ENCODE results near the gene BBS4.

DNA sequence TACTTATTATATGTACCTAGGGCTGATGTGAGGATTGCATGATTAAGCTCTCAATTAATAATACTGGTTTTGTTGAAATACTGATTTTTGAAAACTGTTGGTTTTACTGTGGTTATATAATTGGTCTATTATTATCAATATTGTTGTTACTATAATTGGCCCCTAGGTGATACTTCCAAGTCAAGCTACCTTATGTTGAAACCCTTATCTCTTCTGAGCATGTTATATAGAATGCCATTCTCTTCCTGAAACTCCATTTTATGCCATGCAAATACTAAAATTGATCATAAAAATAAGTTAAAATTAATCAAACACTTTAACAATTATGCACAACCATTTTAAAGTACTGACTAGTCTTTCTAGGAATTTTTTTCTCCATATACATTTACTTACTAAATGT is 46.1 kb downstream of the BBS4 start:
- TF ChIP-seq YY1 (IDR thresholded peaks at IDR 0.05; ENCODE audit: insufficient read depth, insufficient read length) (no peak), SUZ12 (IDR thresholded peaks at IDR 0.05; ENCODE audit: extremely low read depth, insufficient read depth, insufficient read length) (no peak), ZNF274 (IDR thresholded peaks at IDR 0.05; ENCODE audit: low read depth, low read length) (no peak)

Measured in NT2/D1 (cell line).